Lung (tissue), 12 donors: ENCODE results near the gene CFI. TPM values are rescaled to one million over a fixed set of nuclear protein-coding genes. Genes with fewer than 3 reads are reported as not detected.

Experiments used
- ATAC-seq: fragments of 200-7000 bp; cut with Tn5 transposase; one replicate; pipeline ENCODE4 v1.9.1; 2020; ENCODE audit warnings: moderate number of reproducible peaks; ENCODE audit not compliant: insufficient read depth, low FRiP score
- DNase-seq, 3 donors: peaks; one replicate each; pipeline ENCODE4 v3.0.0-alpha.2; 2013 to 2017
- H3K27ac ChIP-seq, 2 donors: one replicate each; pipeline ENCODE4 v1.5.1; 2013; ENCODE audit warnings: mild to moderate bottlenecking in 2 of 2, moderate library complexity in 2 of 2, control low read depth in 1 of 2, inconsistent platforms in 1 of 2, low read depth in 1 of 2, low read length in 1 of 2
- H3K27me3 ChIP-seq, 3 donors: one replicate each; pipeline ENCODE4 v1.5.1; 2013; ENCODE audit warnings: low read length in 2 of 3; ENCODE audit not compliant: control insufficient read depth in 3 of 3, insufficient read depth in 3 of 3
- H3K36me3 ChIP-seq, 4 donors: one replicate each; pipeline ENCODE4 v1.5.1; 2013; ENCODE audit warnings: low read length in 4 of 4, mild to moderate bottlenecking in 1 of 4, moderate library complexity in 1 of 4; ENCODE audit not compliant: control insufficient read depth in 4 of 4, insufficient read depth in 4 of 4
- H3K4me1 ChIP-seq, 5 donors: one replicate each; pipeline ENCODE4 v1.5.1; 2013; ENCODE audit warnings: low read length in 5 of 5, mild to moderate bottlenecking in 2 of 5, moderate library complexity in 1 of 5; ENCODE audit not compliant: control insufficient read depth in 5 of 5, insufficient read depth in 5 of 5
- H3K4me3 ChIP-seq: one replicate; pipeline ENCODE4 v1.5.1; 2013; ENCODE audit warnings: mild to moderate bottlenecking, control low read depth, moderate library complexity
- H3K9ac ChIP-seq, 2 donors: one replicate each; pipeline ENCODE4 v1.5.1; 2013; ENCODE audit warnings: low read length in 2 of 2, control low read depth in 1 of 2; ENCODE audit not compliant: insufficient read depth in 1 of 2
- H3K9me3 ChIP-seq, 4 donors: one replicate each; pipeline ENCODE4 v1.5.1; 2013; ENCODE audit warnings: low read length in 3 of 4, mild to moderate bottlenecking in 1 of 4, moderate library complexity in 1 of 4; ENCODE audit not compliant: control insufficient read depth in 4 of 4, insufficient read depth in 3 of 4
- WGBS, 2 donors: extraction: QIAGEN DNeasy Blood & Tissue Kit; methylation state at CpG; one replicate each; pipeline ENCODE4 v1.1.7; 2013; 5-methylcytosine and 5-hydroxymethylcytosine counted together
- polyA plus RNA-seq, 2 donors: library from polyadenylated mRNA; stranded (reverse); fragments of 200-250 nt; gene quantifications; one replicate each; pipeline ENCODE4 v1.2.1, GENCODE V29; 2013
- total RNA-seq, 2 donors: library from RNA; depleted of rRNA in 1 of 2; stranded (reverse); fragments of >200 nt in 1 of 2; gene quantifications; one replicate each; pipeline ENCODE4 v1.2.1, GENCODE V29; 2014 to 2021
- TF ChIP-seq, protein P1 (sequence below): IDR thresholded peaks from 2 replicates; pipeline ENCODE4 v1.5.1; 2012; ENCODE audit warnings: mild to moderate bottlenecking; ENCODE audit errors: control extremely low read depth, extremely low read depth
- donor health status: control.
- donor health status: control.
- donor health status: Bipolar disorder and iron deficiency.
- donor health status: healthy.
- donor health status: DM: yes; HTN: yes; CAD: no.

CFI gene
- total and polyA plus RNA-seq, 4 donors: 38.2 to 150 (median 60.8) TPM

DNA sequence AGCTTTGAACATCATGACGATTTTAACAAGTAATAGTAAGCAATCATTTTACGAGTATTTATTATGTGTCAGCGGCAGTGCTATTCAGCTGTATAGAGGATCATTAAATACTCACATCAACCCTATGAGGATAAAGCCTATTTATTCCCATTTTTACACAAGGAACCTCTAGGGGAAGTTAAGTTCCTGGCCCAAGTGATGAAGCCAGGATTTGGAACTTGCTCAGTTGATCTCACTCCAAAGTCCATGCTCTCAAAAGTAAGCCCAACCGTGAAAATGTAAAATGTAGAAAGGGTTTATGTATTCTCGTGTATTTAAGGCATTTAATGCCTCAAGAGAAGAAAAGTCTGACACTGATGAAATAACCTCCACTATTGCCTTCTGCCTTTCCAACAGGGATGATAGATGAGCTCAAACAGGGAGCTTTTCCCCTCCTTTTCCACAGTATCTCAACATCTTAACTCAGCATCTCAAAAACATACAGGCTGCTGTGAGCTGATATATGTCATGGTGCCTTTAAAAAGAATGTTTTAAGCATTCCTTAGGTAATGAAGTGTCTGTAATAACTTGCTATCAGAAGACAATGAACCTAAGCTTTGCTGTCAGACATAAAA is 36.9 kb downstream of the CFI start:
- H3K27me3 ChIP-seq: no peaks in the 10 kb centered on the region
- no peak overlapping the region for H3K27ac ChIP-seq
- H3K4me1 ChIP-seq: peaks cover 0 to 11% (median 0%) of the 10 kb centered on the region in 5 donors
- ATAC-seq: no peak
- WGBS, 2 donors: 70 to 84% methylated on average over 5 of the region's 5 CpGs
- no peak overlapping the region for H3K4me3 ChIP-seq
- no peaks in the 10 kb centered on the region for H3K9me3 ChIP-seq
- H3K36me3 ChIP-seq: peaks cover 0 to 3% (median 0%) of the 10 kb centered on the region in 4 donors
- DNase-seq: peak in 2 of 3 donors; percentile 9 to 43
- no peak overlapping the region for H3K9ac ChIP-seq
- TF ChIP-seq, protein P1, sequence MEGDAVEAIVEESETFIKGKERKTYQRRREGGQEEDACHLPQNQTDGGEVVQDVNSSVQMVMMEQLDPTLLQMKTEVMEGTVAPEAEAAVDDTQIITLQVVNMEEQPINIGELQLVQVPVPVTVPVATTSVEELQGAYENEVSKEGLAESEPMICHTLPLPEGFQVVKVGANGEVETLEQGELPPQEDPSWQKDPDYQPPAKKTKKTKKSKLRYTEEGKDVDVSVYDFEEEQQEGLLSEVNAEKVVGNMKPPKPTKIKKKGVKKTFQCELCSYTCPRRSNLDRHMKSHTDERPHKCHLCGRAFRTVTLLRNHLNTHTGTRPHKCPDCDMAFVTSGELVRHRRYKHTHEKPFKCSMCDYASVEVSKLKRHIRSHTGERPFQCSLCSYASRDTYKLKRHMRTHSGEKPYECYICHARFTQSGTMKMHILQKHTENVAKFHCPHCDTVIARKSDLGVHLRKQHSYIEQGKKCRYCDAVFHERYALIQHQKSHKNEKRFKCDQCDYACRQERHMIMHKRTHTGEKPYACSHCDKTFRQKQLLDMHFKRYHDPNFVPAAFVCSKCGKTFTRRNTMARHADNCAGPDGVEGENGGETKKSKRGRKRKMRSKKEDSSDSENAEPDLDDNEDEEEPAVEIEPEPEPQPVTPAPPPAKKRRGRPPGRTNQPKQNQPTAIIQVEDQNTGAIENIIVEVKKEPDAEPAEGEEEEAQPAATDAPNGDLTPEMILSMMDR: no peak

DNA sequence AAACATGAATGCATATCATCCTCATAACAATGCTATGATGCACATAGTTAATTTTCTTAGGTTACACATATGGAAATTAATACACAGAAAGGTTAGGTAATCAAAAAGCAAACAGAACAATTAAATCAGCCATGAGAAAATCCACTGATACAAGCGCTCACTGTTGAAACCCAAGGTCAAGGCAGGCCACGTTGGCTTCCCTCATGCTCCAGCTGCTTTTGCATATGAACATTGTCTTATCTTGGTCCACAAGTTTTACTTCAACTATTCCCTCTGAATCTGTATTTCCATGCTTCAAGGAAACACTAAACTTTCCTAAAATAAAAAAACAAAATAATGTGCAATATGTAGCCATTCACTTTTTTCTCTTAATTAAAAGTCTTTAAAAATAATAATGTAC is 37.4 kb downstream of the CFI start:
- Histone ChIP-seq H3K27ac (no peak overlapping the region), H3K36me3 (peaks cover 0 to 3% (median 0%) of the 10 kb centered on the region in 4 donors), H3K4me3 (no peak overlapping the region), H3K9me3 (no peaks in the 10 kb centered on the region), H3K27me3 (no peaks in the 10 kb centered on the region), H3K4me1 (peaks cover 0 to 11% (median 0%) of the 10 kb centered on the region in 5 donors), H3K9ac (no peak overlapping the region)
- ATAC-seq (no peak), DNase-seq (peak in 2 of 3 donors; percentile 10 to 47)
- WGBS, 2 donors: 73 to 76% methylated on average over 2 of the region's 2 CpGs
- TF ChIP-seq, protein P1: no peak

DNA sequence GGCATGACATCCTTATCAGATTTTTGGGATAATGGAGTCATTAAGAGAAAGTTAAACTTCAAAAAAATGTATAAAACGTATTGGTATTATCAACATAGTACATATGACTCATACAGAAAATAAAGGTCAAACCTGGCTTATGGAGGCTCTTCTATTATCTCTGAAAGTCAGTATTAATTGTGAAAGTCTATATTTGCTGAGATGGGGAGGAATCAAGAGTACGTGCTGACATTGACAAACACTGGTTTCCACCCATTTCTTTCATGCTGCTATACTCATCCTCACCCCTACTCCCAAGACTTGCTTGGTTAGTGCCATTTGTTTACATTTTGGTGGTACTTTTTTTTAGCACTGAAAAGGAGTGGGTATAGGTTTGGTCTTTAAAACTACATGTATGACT is 41.1 kb downstream of the CFI start:
- Histone ChIP-seq H3K4me1 (peaks cover 0 to 11% (median 0%) of the 10 kb centered on the region in 5 donors), H3K9ac (no peak overlapping the region), H3K27ac (no peak overlapping the region), H3K4me3 (no peak overlapping the region), H3K9me3 (no peaks in the 10 kb centered on the region), H3K36me3 (peaks cover 0 to 3% (median 0%) of the 10 kb centered on the region in 4 donors), H3K27me3 (no peaks in the 10 kb centered on the region)
- no peak for DNase-seq
- 69 to 84% methylated on average over 2 of the region's 2 CpGs for WGBS, 2 donors
- TF ChIP-seq, protein P1: no peak
- no peak for ATAC-seq

DNA sequence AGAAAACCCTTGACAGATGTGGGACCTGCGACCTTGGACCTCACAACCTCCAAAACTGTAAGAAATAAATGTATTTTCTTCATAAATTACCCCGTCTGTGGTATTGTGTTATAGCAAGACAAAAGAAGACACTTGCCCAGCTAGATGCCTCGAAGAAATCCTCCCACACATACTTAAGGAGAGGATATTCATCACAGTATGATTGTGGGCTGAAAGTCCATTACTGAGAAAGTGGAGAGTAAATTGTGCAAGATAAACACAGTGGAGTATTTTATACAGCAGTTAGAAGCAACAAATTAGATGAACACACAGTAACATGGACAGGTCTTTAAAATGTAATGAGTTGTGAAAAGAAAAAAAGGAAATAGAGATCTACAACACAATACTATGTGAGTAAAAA is 46.1 kb downstream of the CFI start:
- 82 to 88% methylated on average over 3 of the region's 3 CpGs for WGBS, 2 donors
- H3K4me1 ChIP-seq: no peaks in the 10 kb centered on the region
- H3K9me3 ChIP-seq: no peaks in the 10 kb centered on the region
- TF ChIP-seq, protein P1: no peak
- no peaks in the 10 kb centered on the region for H3K27me3 ChIP-seq
- H3K9ac ChIP-seq: no peak overlapping the region
- H3K4me3 ChIP-seq: no peak overlapping the region
- H3K36me3 ChIP-seq: no peaks in the 10 kb centered on the region
- DNase-seq (no peak), ATAC-seq (no peak)
- no peak overlapping the region for H3K27ac ChIP-seq
